Measurements from ENCODE around the gene ASB15.

Gene ASB15

DNA sequence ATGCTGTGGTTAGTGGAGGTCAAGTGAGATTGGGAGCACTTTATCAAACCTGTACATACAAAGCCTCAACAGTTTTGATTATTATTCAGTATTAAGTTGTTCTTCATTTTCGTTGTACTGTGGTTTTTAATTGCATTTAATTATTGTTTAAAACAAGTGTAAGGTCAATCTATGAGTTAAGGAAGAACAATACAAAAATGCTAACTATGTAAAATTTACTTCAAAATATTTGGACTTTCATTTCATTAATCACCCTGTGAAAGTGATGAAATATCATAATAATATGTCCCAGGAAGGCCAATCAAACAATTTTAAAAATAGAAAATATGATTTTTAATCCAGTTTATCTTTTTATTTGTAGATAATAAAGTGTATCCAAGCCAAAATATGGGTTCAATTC lies 30.4 kb upstream of the ASB15 start:
- no peaks in the 10 kb centered on the region for H3K27me3 ChIP-seq (ENCODE audit: control insufficient read depth, insufficient read depth, low read length)
- H3K4me3 ChIP-seq (ENCODE audit: low read depth, low read length) = no peak overlapping the region
- H3K9me3 ChIP-seq (ENCODE audit: control insufficient read depth, insufficient read depth, low read length) = no peaks in the 10 kb centered on the region
- H3K36me3 ChIP-seq (ENCODE audit: control insufficient read depth, insufficient read depth, low read length) = no peaks in the 10 kb centered on the region
- peaks cover 12% of the 10 kb centered on the region for H3K4me1 ChIP-seq (ENCODE audit: control insufficient read depth, insufficient read depth, low read length)
- H3K9ac ChIP-seq (ENCODE audit: low read depth, low read length) = no peak overlapping the region

DNA sequence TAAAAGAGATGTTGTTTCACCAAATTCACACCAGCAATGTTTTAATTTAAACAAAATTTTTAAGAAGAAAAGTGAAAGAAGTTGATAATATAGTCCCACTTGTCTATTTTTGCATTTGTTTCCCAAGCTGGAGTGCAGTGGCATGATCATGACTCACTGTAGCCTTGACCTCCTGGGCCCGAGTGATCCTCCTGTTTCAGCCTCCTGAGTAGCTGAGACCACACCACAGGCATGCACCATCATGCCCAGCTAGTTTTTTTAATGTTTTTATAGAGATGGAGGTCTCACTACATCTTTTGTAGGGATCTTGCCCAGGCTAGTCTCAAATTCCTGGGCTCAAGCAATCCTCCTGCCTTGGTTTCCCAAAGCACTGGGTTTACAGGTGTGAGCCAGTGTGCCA lies 29.9 kb upstream of the ASB15 start:
- no peak overlapping the region for H3K9ac ChIP-seq (ENCODE audit: low read depth, low read length)
- H3K4me1 ChIP-seq (ENCODE audit: control insufficient read depth, insufficient read depth, low read length) = peaks cover 12% of the 10 kb centered on the region
- no peak overlapping the region for H3K4me3 ChIP-seq (ENCODE audit: low read depth, low read length)
- H3K9me3 ChIP-seq (ENCODE audit: control insufficient read depth, insufficient read depth, low read length) = no peaks in the 10 kb centered on the region
- H3K27me3 ChIP-seq (ENCODE audit: control insufficient read depth, insufficient read depth, low read length) = no peaks in the 10 kb centered on the region
- H3K36me3 ChIP-seq (ENCODE audit: control insufficient read depth, insufficient read depth, low read length) = no peaks in the 10 kb centered on the region

DNA sequence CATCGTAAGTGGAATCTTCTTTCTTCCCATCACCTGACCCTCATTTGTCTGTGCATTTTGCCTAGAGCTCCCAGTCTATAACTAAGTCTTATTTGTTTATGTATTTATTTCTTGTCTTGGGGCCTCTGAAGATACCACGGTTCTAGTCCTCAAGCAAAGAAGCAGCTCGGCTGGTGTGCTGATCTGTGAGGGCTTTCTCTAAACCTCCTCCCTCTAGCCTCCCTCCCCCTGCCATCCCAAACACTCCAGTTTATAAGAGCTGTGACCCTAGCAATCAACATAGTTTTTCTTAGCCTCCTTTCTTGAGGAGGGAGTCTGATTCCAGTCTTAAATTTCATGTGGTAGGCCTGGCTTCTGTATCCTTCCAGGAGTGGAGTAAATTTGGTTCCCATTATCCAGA lies 28.3 kb upstream of the ASB15 start:
- H3K4me1 ChIP-seq (ENCODE audit: control insufficient read depth, insufficient read depth, low read length) = peaks cover 12% of the 10 kb centered on the region
- no peaks in the 10 kb centered on the region for H3K36me3 ChIP-seq (ENCODE audit: control insufficient read depth, insufficient read depth, low read length)
- H3K27me3 ChIP-seq (ENCODE audit: control insufficient read depth, insufficient read depth, low read length) = no peaks in the 10 kb centered on the region
- H3K9ac ChIP-seq (ENCODE audit: low read depth, low read length) = no peak overlapping the region
- no peaks in the 10 kb centered on the region for H3K9me3 ChIP-seq (ENCODE audit: control insufficient read depth, insufficient read depth, low read length)
- no peak overlapping the region for H3K4me3 ChIP-seq (ENCODE audit: low read depth, low read length)

DNA sequence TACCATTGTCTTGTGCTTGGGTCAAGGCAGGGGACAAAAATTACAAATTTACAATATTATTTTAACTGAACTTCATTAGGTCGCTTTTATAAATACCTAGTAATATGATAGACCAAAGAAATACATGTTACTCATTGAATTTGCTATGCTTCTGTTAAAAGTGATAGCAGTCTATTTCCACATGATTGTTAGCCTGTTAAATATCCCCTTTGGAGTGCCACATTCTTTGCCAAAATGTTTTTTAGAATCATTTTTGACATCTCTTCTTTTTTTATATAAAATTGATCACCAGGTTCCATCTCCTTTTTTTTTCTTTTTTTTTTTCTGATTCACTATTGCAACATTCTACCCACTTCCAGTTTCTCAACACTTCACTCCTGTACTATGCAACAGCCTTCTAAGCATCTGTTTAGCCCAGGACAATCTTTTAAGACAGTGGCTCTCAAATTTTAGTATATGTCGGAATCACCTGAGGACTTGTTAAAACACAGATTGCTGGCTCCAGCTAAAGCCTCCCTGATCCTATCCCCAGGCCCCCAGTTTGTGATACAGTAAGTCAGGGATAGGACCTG lies 27.6 kb upstream of the ASB15 start:
- H3K9ac ChIP-seq (ENCODE audit: low read depth, low read length) = no peak overlapping the region

DNA sequence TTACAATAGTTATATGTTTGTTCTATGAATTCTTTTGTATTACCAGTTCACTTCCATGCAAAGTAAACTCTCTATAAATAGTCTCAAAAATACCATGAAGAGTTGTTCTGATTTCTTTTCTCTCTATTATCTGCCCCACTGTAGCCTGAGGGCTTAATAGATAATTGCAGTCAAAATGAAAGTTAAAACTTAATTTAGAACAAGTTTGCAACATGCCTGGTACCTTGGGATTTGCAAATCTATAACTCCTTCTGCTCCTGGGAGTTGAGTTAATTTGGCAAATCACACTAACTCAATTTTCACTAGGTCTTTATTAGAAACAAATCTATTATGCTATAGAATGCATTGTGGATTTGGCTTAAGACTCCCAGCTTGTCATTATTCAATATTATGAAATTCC lies 22.2 kb upstream of the ASB15 start:
- no peak overlapping the region for H3K4me3 ChIP-seq (ENCODE audit: low read depth, low read length)
- no peaks in the 10 kb centered on the region for H3K36me3 ChIP-seq (ENCODE audit: control insufficient read depth, insufficient read depth, low read length)
- H3K27me3 ChIP-seq (ENCODE audit: control insufficient read depth, insufficient read depth, low read length) = no peaks in the 10 kb centered on the region
- peaks cover 14% of the 10 kb centered on the region for H3K4me1 ChIP-seq (ENCODE audit: control insufficient read depth, insufficient read depth, low read length)
- H3K9ac ChIP-seq (ENCODE audit: low read depth, low read length) = no peak overlapping the region
- no peaks in the 10 kb centered on the region for H3K9me3 ChIP-seq (ENCODE audit: control insufficient read depth, insufficient read depth, low read length)

More for the DNA sequence above, 27.6 kb upstream of the ASB15 start:
- Histone ChIP-seq H3K4me1 (ENCODE audit: control insufficient read depth, insufficient read depth, low read length) (peaks cover 12% of the 10 kb centered on the region), H3K27me3 (ENCODE audit: control insufficient read depth, insufficient read depth, low read length) (no peaks in the 10 kb centered on the region), H3K9me3 (ENCODE audit: control insufficient read depth, insufficient read depth, low read length) (no peaks in the 10 kb centered on the region), H3K4me3 (ENCODE audit: low read depth, low read length) (no peak overlapping the region), H3K36me3 (ENCODE audit: control insufficient read depth, insufficient read depth, low read length) (no peaks in the 10 kb centered on the region)

DNA sequence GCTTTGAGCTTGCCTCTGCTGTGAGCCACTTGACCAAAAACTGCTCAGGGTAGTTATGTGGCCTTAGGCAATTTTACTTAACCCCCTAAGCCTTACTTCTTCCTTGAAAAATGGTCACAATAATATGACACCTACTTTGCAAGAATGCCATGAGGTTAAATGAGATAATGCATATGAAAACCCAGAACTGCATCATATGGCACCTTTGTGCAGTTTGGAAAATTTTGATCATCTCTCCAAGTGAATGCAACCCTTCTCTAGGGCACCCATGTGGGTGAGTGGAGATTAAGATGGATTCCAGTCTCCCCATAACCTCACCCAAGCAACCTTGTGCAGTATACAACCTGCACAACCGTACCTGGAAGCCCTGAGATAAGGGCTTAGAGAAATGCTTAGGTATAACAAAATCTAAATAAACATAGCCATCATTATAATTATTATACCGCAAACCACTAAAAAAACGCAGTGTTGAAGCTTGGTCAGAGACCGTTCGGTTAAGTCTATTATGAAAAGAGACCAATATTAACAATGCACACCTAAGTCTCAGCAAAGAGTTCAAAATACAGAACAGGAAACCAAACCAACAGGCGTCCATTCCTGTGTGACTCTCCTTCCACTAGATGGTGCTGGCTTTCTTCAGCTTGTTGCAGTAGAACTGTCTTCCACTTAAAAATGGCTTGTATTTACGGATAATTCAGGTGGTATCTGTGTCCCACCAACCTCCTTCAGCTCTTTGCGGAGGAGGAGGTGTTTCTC lies 21.0 kb upstream of the ASB15 start:
- H3K9me3 ChIP-seq (ENCODE audit: control insufficient read depth, insufficient read depth, low read length) = no peaks in the 10 kb centered on the region
- no peak overlapping the region for H3K4me3 ChIP-seq (ENCODE audit: low read depth, low read length)
- no peaks in the 10 kb centered on the region for H3K27me3 ChIP-seq (ENCODE audit: control insufficient read depth, insufficient read depth, low read length)
- no peaks in the 10 kb centered on the region for H3K36me3 ChIP-seq (ENCODE audit: control insufficient read depth, insufficient read depth, low read length)
- peaks cover 6% of the 10 kb centered on the region for H3K4me1 ChIP-seq (ENCODE audit: control insufficient read depth, insufficient read depth, low read length)
- no peak overlapping the region for H3K9ac ChIP-seq (ENCODE audit: low read depth, low read length)

DNA sequence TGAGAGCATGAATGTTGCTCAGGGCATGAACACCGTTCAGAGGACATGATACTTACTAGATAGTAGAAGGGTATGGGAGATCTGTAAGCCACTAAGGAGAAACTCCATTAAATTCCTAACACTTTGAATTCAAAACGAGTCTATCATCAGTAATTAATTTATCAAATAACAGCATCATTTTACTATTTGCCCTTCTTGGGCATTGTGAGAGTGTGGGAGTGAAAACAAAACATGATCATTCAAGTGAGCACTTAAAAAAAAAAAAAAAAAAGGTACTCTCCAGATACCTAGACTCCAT lies 20.5 kb upstream of the ASB15 start:
- Histone ChIP-seq H3K9ac (ENCODE audit: low read depth, low read length) (no peak overlapping the region), H3K36me3 (ENCODE audit: control insufficient read depth, insufficient read depth, low read length) (no peaks in the 10 kb centered on the region), H3K27me3 (ENCODE audit: control insufficient read depth, insufficient read depth, low read length) (no peaks in the 10 kb centered on the region), H3K4me1 (ENCODE audit: control insufficient read depth, insufficient read depth, low read length) (peaks cover 6% of the 10 kb centered on the region), H3K9me3 (ENCODE audit: control insufficient read depth, insufficient read depth, low read length) (no peaks in the 10 kb centered on the region), H3K4me3 (ENCODE audit: low read depth, low read length) (no peak overlapping the region)

DNA sequence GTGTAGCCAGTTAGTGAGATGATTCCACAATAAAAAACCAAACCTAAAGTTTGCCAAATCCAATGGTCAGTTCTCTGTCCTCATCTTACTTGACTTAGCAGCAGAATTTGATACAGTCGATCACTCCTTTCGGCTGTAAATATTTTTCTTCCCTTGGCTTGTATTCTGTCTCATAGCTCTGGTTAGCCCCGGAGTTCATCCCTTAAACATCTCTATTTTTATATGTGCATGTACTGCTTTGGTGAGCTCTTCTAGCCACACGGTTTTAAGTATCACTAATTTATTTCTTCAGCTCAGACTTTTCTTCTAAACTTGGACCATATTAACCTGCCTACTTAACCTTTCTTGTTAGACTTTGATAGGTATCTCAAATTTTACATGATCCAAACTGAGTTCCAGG lies 17.8 kb upstream of the ASB15 start:
- H3K4me3 ChIP-seq (ENCODE audit: low read depth, low read length) = no peak overlapping the region
- peaks cover 6% of the 10 kb centered on the region for H3K4me1 ChIP-seq (ENCODE audit: control insufficient read depth, insufficient read depth, low read length)
- no peaks in the 10 kb centered on the region for H3K9me3 ChIP-seq (ENCODE audit: control insufficient read depth, insufficient read depth, low read length)
- H3K9ac ChIP-seq (ENCODE audit: low read depth, low read length) = no peak overlapping the region
- no peaks in the 10 kb centered on the region for H3K27me3 ChIP-seq (ENCODE audit: control insufficient read depth, insufficient read depth, low read length)
- H3K36me3 ChIP-seq (ENCODE audit: control insufficient read depth, insufficient read depth, low read length) = no peaks in the 10 kb centered on the region

DNA sequence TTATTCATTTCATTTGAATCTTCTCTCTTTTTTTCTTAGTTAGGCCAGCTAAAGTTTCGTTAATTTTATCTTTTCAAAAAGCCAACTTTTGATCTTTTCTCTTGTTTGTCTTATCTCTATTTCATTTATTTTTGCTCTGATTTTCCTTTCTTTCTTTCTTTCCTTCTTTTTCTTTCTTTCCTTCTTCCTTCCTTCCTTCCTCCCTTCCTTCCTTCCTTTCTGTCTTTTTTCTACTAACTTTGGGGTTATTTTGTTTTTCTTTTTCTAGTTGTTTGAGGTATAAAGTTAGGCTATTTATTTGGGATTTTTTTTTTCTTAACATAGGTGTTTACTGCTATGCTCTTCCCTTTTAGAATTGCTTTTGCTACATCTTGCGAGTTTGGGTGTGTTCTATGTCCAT lies 13.2 kb upstream of the ASB15 start:
- no peak overlapping the region for H3K9ac ChIP-seq (ENCODE audit: low read depth, low read length)
- no peaks in the 10 kb centered on the region for H3K27me3 ChIP-seq (ENCODE audit: control insufficient read depth, insufficient read depth, low read length)
- no peaks in the 10 kb centered on the region for H3K36me3 ChIP-seq (ENCODE audit: control insufficient read depth, insufficient read depth, low read length)
- no peak overlapping the region for H3K4me3 ChIP-seq (ENCODE audit: low read depth, low read length)
- no peaks in the 10 kb centered on the region for H3K9me3 ChIP-seq (ENCODE audit: control insufficient read depth, insufficient read depth, low read length)
- H3K4me1 ChIP-seq (ENCODE audit: control insufficient read depth, insufficient read depth, low read length) = no peaks in the 10 kb centered on the region

DNA sequence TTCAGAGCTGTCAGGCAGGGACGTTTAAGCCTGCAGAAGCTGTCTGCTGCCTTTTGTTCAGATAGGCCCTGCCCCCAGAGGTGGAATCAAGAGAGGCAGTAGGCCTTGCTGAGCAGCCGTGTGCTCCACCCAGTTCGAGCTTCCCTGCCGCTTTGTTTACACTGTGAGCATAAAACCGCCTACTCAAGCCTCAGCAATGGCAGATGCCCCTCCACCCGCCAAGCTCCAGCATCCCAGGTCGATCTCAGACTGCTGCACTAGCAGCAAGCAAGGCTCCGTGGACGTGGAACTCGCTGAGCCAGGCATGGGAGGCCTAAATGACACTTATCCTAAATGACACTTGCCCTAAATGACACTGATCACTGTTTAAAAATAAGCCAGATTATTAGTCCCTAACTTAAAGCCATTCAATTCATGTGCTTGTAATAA lies 6.8 kb upstream of the ASB15 start:
- Histone ChIP-seq H3K4me1 (ENCODE audit: control insufficient read depth, insufficient read depth, low read length) (peaks cover 9% of the 10 kb centered on the region), H3K9me3 (ENCODE audit: control insufficient read depth, insufficient read depth, low read length) (no peaks in the 10 kb centered on the region), H3K36me3 (ENCODE audit: control insufficient read depth, insufficient read depth, low read length) (no peaks in the 10 kb centered on the region), H3K27me3 (ENCODE audit: control insufficient read depth, insufficient read depth, low read length) (no peaks in the 10 kb centered on the region), H3K4me3 (ENCODE audit: low read depth, low read length) (no peak overlapping the region), H3K9ac (ENCODE audit: low read depth, low read length) (no peak overlapping the region)

DNA sequence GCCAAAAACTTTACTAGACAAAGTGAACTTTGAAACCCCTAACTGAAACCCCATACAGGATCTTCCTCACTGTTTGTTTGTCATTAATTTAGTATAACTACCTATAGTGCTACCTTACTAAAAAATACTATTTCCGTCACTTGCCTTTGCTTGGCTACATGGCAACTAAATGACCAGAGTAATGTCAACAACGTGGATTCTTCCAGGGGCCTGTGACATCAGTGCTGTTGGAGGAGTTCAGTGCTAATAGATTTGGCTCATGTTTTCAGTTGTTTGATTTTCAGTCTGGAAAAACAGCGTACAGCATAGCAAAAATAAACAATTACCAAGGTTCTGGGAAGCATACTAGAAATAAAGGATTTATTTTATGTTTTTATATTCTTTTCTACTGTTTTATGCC lies 3.0 kb upstream of the ASB15 start:
- no peak overlapping the region for H3K4me3 ChIP-seq (ENCODE audit: low read depth, low read length)
- no peak overlapping the region for H3K9ac ChIP-seq (ENCODE audit: low read depth, low read length)
- H3K27me3 ChIP-seq (ENCODE audit: control insufficient read depth, insufficient read depth, low read length) = no peaks in the 10 kb centered on the region
- H3K36me3 ChIP-seq (ENCODE audit: control insufficient read depth, insufficient read depth, low read length) = no peaks in the 10 kb centered on the region
- no peaks in the 10 kb centered on the region for H3K9me3 ChIP-seq (ENCODE audit: control insufficient read depth, insufficient read depth, low read length)
- peaks cover 9% of the 10 kb centered on the region for H3K4me1 ChIP-seq (ENCODE audit: control insufficient read depth, insufficient read depth, low read length)

DNA sequence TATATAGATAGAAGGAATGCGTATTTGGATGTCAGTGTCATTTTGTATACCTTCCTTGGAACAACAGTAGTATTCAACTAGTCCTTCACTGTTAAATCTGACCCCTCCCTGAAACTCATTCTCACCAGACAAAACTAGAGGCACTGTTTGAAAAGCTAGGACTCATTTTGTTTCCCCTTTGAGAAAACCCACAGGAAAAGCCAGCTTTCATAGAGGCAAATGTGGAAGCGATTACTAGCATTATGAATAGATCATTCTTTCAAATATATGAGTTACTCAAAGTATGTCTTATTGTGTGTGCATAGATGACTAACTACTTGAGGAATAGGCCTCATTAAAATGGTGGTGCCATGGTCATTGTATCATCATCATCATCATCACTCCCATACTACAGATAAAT lies 1.9 kb upstream of the ASB15 start:
- H3K4me1 ChIP-seq (ENCODE audit: control insufficient read depth, insufficient read depth, low read length) = peaks cover 7% of the 10 kb centered on the region
- H3K9me3 ChIP-seq (ENCODE audit: control insufficient read depth, insufficient read depth, low read length) = no peaks in the 10 kb centered on the region
- H3K36me3 ChIP-seq (ENCODE audit: control insufficient read depth, insufficient read depth, low read length) = no peaks in the 10 kb centered on the region
- H3K4me3 ChIP-seq (ENCODE audit: low read depth, low read length) = no peak overlapping the region
- H3K9ac ChIP-seq (ENCODE audit: low read depth, low read length) = no peak overlapping the region
- H3K27me3 ChIP-seq (ENCODE audit: control insufficient read depth, insufficient read depth, low read length) = no peaks in the 10 kb centered on the region

All from iPS-15b (cell line).